ENCODE results near the gene GPC4.
A peak's percentile ranks its signal among the peaks of the same experiment; 100 is the strongest.

Gene GPC4

GRCh38 chrX:133306316-133306715, 109.0 kb downstream of the GPC4 start:
- ChIA-PET POLR2A (no interaction called here), CTCF (interaction anchor here (0.6 kb wide), 1 partner anchor 20 kb away, joined by 3 read pairs; no protein-coding TSS in a partner anchor)
- Histone ChIP-seq H3K9me3 (ENCODE audit: control insufficient read depth, insufficient read depth, low read depth, low read length) (no peaks in the 10 kb centered on the region), H3K4me1 (ENCODE audit: control insufficient read depth, insufficient read depth, low read length) (no peaks in the 10 kb centered on the region), H3K27ac (ENCODE audit: extremely low read depth, low read depth, low read length) (no peak overlapping the region), H3K36me3 (ENCODE audit: control insufficient read depth in 2 of 2, insufficient read depth in 1 of 2, low read length in 2 of 2) (peaks cover 3 to 12% of the 10 kb centered on the region in 2 experiments; a peak in 1 of 3 replicates), H3K4me3 (ENCODE audit: low read depth, low read length) (no peak overlapping the region)
- TF ChIP-seq ZNF23 (tag by site-specific recombination; IDR thresholded peaks at IDR 0.05; ENCODE audit: borderline replicate concordance) (no peak), ZNF48 (tag by site-specific recombination; IDR thresholded peaks at IDR 0.05) (no peak), ZNF174 (tag by site-specific recombination; IDR thresholded peaks at IDR 0.05) (no peak), ZNF544 (tag by site-specific recombination; IDR thresholded peaks at IDR 0.05) (no peak), ZNF701 (tag by site-specific recombination; IDR thresholded peaks at IDR 0.05) (no peak), ZNF654 (tag by site-specific recombination; IDR thresholded peaks at IDR 0.05; ENCODE audit: low read depth) (no peak), ZNF629 (tag by site-specific recombination; IDR thresholded peaks at IDR 0.05) (no peak), MEIS1 (CRISPR knock-in tag; IDR thresholded peaks at IDR 0.05; ENCODE audit: borderline replicate concordance) (no peak), ZNF2 (tag by site-specific recombination; IDR thresholded peaks at IDR 0.05) (no peak), ZNF600 (tag by site-specific recombination; IDR thresholded peaks at IDR 0.05) (no peak), ZNF140 (tag by site-specific recombination; IDR thresholded peaks at IDR 0.05) (no peak), KLF16 (tag by site-specific recombination; IDR thresholded peaks at IDR 0.05) (no peak), SP3 (tag by site-specific recombination; IDR thresholded peaks at IDR 0.05) (no peak), ZNF549 (tag by site-specific recombination; IDR thresholded peaks at IDR 0.05) (no peak), ZNF521 (tag by site-specific recombination; IDR thresholded peaks at IDR 0.05) (no peak), GFI1B (tag by site-specific recombination; IDR thresholded peaks at IDR 0.05) (no peak), ZNF157 (tag by site-specific recombination; IDR thresholded peaks at IDR 0.05) (no peak), GLIS1 (tag by site-specific recombination; IDR thresholded peaks at IDR 0.05) (no peak)

DNA sequence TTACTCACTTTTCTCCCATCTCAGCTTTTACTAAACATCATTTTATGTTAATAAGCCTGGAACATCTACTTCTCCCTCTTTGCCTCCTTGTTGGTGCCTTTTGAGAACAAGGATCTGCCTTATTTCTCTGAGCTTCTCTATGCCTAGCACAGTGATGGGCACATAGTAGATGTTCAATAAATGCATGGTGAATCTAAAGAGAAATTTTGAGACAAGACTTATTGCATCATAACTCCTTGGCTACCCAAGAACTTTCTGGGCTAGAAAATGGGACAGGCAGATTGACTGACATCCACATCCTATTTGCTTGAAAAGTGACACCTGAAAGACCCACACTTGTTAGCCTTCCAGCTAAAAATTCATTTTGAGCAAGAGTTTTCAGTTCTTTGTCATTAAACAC, 109.9 kb downstream of the GPC4 start:
- Histone ChIP-seq H3K27ac (ENCODE audit: extremely low read depth, low read depth, low read length) (no peak overlapping the region), H3K36me3 (ENCODE audit: control insufficient read depth in 2 of 2, insufficient read depth in 1 of 2, low read length in 2 of 2) (peaks cover 3 to 12% of the 10 kb centered on the region in 2 experiments; a peak in 1 of 3 replicates), H3K4me1 (ENCODE audit: control insufficient read depth, insufficient read depth, low read length) (no peaks in the 10 kb centered on the region), H3K4me3 (ENCODE audit: low read depth, low read length) (no peak overlapping the region), H3K9me3 (ENCODE audit: control insufficient read depth, insufficient read depth, low read depth, low read length) (no peaks in the 10 kb centered on the region)
- CTCF ChIA-PET, result no interaction called here
- TF ChIP-seq ZNF324 (tag by site-specific recombination; IDR thresholded peaks at IDR 0.05) (no peak), ZNF221 (tag by site-specific recombination; IDR thresholded peaks at IDR 0.05; ENCODE audit: borderline replicate concordance) (no peak), ZNF248 (tag by site-specific recombination; IDR thresholded peaks at IDR 0.05) (no peak), ZNF664 (tag by site-specific recombination; IDR thresholded peaks at IDR 0.05) (0 out of 2 replicates have a peak, but pooled peaks have one; percentile 50)
- TF ChIP-seq, protein P1, sequence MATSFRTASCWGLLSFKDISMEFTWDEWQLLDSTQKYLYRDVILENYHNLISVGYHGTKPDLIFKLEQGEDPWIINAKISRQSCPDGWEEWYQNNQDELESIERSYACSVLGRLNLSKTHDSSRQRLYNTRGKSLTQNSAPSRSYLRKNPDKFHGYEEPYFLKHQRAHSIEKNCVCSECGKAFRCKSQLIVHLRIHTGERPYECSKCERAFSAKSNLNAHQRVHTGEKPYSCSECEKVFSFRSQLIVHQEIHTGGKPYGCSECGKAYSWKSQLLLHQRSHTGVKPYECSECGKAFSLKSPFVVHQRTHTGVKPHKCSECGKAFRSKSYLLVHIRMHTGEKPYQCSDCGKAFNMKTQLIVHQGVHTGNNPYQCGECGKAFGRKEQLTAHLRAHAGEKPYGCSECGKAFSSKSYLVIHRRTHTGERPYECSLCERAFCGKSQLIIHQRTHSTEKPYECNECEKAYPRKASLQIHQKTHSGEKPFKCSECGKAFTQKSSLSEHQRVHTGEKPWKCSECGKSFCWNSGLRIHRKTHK (tag by site-specific recombination; IDR thresholded peaks at IDR 0.05), result no peak
- POLR2A ChIA-PET, result no interaction called here

- H3K36me3 ChIP-seq (ENCODE audit: control insufficient read depth in 2 of 2, insufficient read depth in 1 of 2, low read length in 2 of 2), result peaks cover 3 to 12% of the 10 kb centered on the region in 2 experiments; a peak in 2 of 3 replicates
- CTCF ChIA-PET, result no interaction called here
- H3K4me1 ChIP-seq (ENCODE audit: control insufficient read depth, insufficient read depth, low read length), result no peaks in the 10 kb centered on the region
- no peak overlapping the region for H3K27ac ChIP-seq (ENCODE audit: extremely low read depth, low read depth, low read length)
- no peak overlapping the region for H3K4me3 ChIP-seq (ENCODE audit: low read depth, low read length)
- POLR2A ChIA-PET, result no interaction called here
- no peaks in the 10 kb centered on the region for H3K9me3 ChIP-seq (ENCODE audit: control insufficient read depth, insufficient read depth, low read depth, low read length)
- TF ChIP-seq ZNF362 (tag by site-specific recombination; IDR thresholded peaks at IDR 0.05) (no peak), ZFP37 (tag by site-specific recombination; IDR thresholded peaks at IDR 0.05) (no peak), ZNF626 (tag by site-specific recombination; IDR thresholded peaks at IDR 0.05) (no peak), ZNF324 (tag by site-specific recombination; IDR thresholded peaks at IDR 0.05) (no peak), ZNF423 (tag by site-specific recombination; IDR thresholded peaks at IDR 0.05) (no peak), ZNF416 (tag by site-specific recombination; IDR thresholded peaks at IDR 0.05) (no peak), SP7 (tag by site-specific recombination; IDR thresholded peaks at IDR 0.05) (no peak), ZNF561 (tag by site-specific recombination; IDR thresholded peaks at IDR 0.05; ENCODE audit: borderline replicate concordance) (no peak), MYNN (tag by site-specific recombination; IDR thresholded peaks at IDR 0.05; ENCODE audit: borderline replicate concordance) (no peak)
- TF ChIP-seq, protein P2, sequence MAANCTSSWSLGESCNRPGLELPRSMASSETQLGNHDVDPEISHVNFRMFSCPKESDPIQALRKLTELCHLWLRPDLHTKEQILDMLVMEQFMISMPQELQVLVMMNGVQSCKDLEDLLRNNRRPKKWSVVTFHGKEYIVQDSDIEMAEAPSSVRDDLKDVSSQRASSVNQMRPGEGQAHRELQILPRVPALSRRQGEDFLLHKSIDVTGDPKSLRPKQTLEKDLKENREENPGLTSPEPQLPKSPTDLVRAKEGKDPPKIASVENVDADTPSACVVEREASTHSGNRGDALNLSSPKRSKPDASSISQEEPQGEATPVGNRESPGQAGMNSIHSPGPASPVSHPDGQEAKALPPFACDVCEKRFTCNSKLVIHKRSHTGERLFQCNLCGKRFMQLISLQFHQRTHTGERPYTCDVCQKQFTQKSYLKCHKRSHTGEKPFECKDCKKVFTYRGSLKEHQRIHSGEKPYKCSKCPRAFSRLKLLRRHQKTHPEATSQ (tag by site-specific recombination; IDR thresholded peaks at IDR 0.05), result no peak
Observed at GRCh38 chrX:133302775-133303445, 112.4 kb downstream of the GPC4 start.

Measured in HEK293 (cell line).